GM21381 (cell line): ENCODE data around the gene NDUFAF2.
"Not testable (repeated sequence)": the region's sequence is repeated elsewhere in the genome, so short reads cannot be mapped to it uniquely, and the experiment has no call there.

Experiments
- ATAC-seq: cut with Tn5 transposase; IDR thresholded peaks from one replicate; pipeline ENCODE4 v1.9.1; 2021; ENCODE audit warnings: mild to moderate bottlenecking, moderate library complexity; ENCODE audit not compliant: unreplicated experiment

Gene NDUFAF2

DNA sequence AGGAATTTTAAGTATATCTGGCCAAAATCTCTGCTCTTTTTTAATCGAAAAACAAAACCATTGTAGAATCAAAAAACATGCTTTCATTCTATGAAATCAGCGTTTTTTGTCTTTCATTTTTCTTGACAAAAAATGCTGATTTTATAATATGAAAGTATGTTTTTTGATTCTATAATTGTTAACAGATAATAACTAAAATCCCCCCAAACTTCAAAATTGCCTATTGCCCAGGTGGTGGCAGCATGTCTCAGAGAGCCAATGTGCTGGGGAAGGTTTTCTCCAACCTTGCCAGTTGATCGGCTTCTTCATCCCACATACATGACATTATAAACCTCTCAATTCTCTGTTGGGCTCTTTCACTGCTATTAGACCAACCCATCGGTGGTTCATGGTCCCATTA, 222.4 kb downstream of the NDUFAF2 start:
- ATAC-seq: no peak

- ATAC-seq: no peak
These were observed 223.9 kb downstream of the NDUFAF2 start for GRCh38 chr5:61168951-61169350.

DNA sequence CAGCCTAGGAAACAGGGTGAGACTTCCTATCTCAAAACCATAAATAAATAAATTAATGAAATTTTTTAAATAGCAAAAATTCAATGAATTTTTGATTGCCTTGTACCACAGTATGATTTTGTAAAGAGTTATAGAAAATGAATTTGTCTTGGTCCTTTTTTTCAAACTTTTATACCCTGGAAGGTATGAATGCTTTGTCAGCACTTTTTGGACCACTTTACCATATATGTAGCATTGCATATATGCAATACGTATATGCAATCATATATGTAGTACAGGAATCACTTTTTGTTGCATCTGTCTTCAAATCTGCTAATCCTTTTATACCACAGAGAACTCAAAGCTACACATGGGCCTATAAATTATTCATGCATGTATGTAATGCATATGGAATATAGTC, 226.5 kb downstream of the NDUFAF2 start:
- no peak for ATAC-seq

DNA sequence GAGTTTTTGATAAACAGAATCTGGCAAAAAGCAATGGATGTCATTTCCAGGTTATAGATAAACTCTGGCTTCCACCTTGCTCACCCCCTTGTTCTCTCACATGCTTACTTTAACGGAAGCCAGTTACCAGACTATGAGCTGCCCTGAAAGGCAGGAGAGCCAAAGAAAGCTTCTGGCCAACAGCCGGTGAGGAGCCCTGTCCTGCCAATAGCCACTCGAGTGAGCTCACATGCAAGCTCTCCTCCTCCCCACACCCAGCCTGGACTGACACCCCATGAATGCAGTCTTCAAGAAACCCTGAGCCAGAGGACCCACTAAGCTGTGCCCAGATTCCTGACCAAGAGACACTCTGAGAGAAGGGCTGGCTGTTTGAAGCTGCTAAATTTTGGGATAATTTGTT, 231.6 kb downstream of the NDUFAF2 start:
- ATAC-seq: no peak

DNA sequence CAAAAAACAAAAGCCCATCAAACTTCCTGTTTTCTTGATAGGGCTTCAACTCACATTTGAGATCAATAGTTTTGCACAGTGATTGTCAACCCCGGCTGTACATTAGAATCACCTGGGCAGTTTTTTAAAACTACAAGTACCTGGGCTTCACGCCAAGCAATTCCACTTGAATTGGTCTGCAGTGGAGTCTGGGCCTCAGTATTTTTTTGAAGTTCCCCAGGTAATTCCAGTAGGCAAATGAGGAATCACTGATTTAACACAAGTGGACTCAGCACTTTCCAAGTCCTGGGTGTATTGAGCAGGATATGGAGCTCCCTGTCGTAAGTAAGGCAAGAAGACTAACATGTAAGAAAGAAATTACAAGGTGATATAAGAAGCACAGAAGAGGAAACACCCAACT, 232.1 kb downstream of the NDUFAF2 start:
- no peak for ATAC-seq

DNA sequence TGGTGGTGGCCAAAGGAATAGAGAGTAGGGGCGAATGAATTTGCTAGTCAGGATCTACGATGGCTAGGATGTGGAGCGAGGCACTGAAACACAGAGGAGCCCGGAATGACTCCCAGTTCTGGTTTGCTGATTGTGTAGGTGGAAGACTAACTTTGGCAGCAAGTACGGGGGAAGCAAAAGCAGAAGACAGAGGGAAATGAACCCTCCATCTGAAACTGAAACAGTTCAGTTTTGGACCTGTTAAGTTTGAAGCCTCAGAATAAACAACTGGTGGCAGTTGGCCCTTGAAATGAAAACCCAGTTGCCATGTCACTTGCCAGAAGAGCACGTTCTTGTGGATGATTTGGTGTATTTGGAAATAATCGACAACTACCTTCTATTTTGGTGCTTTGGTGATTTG, 232.7 kb downstream of the NDUFAF2 start:
- ATAC-seq: peak; percentile 82

DNA sequence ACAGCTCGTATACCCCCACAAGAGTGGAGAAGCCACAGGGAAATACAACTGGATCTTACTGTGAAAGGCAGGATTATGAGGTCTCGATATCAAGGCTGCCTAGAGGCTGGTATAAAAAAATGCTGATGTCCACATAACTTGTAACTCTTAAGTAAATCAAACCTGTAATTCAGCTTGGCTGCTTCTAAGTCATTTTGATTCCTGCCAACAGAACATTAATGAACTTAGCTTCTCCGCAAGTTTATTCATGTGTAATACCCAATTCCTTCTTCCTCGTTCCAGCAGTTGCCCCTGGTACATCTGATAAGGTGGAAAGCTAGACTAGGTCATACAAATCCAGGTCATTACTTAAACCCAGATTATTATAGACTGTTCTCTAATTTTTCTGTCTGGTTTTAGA, 233.7 kb downstream of the NDUFAF2 start:
- ATAC-seq: no peak

DNA sequence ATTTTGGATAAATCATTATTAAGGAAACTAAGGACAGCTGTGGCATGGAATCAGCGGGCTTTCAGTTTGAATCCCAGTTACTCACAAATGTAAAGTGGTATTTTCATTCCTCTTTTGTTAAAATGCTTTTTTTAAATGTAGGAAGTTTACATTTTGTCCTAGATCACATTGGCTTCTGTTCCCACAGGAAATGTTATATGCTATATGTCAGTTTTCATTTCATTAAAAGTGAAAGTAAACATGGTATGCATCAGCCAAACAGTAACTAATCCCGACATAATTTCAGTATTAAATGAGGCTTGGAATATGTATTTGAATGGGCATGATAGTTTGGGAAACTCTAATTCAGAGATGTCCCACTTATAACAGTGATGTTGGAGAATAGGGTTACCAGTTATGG, 235.9 kb downstream of the NDUFAF2 start:
- ATAC-seq: no peak

DNA sequence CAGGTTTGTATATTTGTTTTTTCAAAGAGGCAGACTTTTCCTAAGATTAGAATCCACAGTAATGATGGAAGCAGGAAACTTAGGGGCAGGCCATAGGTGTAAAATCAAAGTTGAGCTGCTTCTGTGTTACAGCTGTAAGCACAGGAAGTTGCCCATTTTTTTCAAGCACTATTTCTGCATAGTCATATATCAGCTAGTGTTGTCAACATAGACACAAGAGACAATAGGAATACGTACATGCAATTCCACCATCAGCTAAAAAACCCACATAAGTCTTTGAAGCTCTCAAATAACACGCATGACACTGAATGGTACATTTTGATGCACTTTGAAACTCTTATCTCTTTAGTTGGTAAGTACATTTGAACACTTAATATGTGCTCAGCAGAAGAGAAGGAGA, 237.4 kb downstream of the NDUFAF2 start:
- ATAC-seq: no peak

DNA sequence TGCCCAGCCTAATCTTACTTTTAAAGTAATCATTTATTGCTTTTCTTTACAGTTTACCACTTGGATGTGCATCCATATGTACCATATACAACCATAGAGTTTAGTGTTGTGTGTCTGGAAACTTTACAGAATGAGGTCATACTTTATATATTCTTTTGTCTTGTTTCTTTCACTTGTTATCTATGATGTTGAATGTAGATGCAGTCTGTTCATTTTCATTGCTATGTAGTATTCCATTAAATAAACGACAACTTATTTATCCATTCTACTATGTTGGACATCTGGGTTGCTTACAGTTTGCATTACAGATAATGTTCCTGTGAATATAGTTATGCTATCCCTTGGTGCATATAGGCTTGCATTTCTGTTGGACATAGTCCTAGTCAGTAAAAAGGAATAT, 238.5 kb downstream of the NDUFAF2 start:
- ATAC-seq: no peak

DNA sequence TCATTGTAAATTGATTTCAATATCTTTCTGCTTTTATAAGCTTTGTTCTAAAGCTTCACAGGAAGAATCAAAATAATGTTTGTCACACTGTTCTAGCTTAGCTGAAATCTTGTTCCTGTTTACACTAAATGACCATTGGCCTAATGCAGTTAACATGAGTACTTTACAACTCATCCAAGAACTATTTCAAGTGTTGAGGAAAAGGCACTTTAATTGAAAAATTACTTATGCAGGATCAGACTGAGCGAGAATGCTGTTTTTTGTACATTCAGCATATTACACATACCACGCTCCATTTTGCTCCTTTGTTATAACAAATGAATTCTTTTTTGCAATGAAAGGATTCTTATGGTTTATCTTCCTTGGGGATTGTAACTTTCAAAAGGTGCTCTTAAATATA, 239.7 kb downstream of the NDUFAF2 start:
- no peak for ATAC-seq

DNA sequence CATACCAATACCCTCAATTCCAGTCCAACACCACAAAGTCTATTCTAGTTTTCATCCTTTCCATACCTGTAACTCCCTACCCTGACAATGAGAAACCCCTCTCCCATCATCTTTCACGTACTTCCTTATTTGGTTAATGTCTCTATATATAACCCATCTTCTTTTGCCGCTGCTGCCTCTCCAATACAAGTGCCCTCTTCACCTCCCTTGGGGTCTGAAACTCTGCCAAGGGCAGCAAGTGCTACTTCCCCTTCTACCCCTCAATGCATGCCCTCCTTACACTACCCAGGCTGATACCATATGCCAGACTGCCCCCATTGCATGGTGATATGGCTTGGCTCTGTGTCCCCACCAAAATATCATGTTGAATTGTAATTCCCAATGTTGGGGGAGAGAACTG, 241.6 kb downstream of the NDUFAF2 start:
- ATAC-seq: no peak

DNA sequence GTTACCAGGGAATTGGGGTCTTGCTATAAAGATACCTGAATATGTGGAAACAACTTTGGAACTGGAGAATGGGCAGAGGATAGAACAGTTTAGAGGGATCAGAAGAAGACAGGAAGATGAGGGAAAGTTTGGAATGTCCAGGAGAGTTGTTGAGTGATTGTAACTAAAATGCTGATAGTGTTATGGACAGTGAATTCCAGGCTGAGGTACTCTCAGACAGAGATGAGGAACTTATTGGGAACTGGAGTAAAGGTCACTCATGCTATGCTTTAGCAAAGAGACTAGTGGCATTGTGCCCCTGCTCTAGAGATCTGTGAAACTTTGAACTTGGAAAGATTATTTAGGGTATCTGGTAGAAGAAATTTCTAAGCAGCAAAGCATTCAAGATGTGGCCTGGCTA, 242.3 kb downstream of the NDUFAF2 start:
- ATAC-seq: not testable (repeated sequence)

- ATAC-seq: not testable (repeated sequence)
These were observed 242.8 kb downstream of the NDUFAF2 start for GRCh38 chr5:61187826-61188225.

- ATAC-seq: no peak
These were observed 253.6 kb downstream of the NDUFAF2 start for GRCh38 chr5:61198606-61199005.

GRCh38 chr5:61200582-61201155, 255.7 kb downstream of the NDUFAF2 start:
- peak; percentile 63 for ATAC-seq

GRCh38 chr5:61202213-61202612, 257.2 kb downstream of the NDUFAF2 start:
- peak; percentile 45 for ATAC-seq
